Measurements from ENCODE around the gene HOXC4.
"Not testable (repeated sequence)": the region's sequence is repeated elsewhere in the genome, so short reads cannot be mapped to it uniquely, and the experiment has no call there.

Gene HOXC4

GRCh38 chr12:54058128-54058768 lies 4.6 kb downstream of the HOXC4 start:
- no peak for DNase-seq (ENCODE audit: low spot score)

- no peak for DNase-seq (ENCODE audit: low spot score)
Measured at GRCh38 chr12:54059668-54060067, 6.0 kb downstream of the HOXC4 start.

GRCh38 chr12:54060174-54060974 lies 6.7 kb downstream of the HOXC4 start:
- DNase-seq (ENCODE audit: low spot score): no peak

GRCh38 chr12:54060975-54061778 lies 7.5 kb downstream of the HOXC4 start:
- no peak for DNase-seq (ENCODE audit: low spot score)

GRCh38 chr12:54065677-54066076 lies 12.0 kb downstream of the HOXC4 start:
- DNase-seq (ENCODE audit: low spot score): no peak

GRCh38 chr12:54066408-54066807 lies 12.8 kb downstream of the HOXC4 start:
- no peak for DNase-seq (ENCODE audit: low spot score)

- DNase-seq (ENCODE audit: low spot score): no peak
Measured at GRCh38 chr12:54068418-54069070, 14.9 kb downstream of the HOXC4 start.

- no peak for DNase-seq (ENCODE audit: low spot score)
Measured at GRCh38 chr12:54071942-54072341, 18.3 kb downstream of the HOXC4 start.

- DNase-seq (ENCODE audit: low spot score): no peak
Measured at GRCh38 chr12:54074308-54074707, 20.7 kb downstream of the HOXC4 start.

- no peak for DNase-seq (ENCODE audit: low spot score)
Measured at GRCh38 chr12:54075409-54075808, 21.8 kb downstream of the HOXC4 start.

GRCh38 chr12:54075974-54076373 lies 22.3 kb downstream of the HOXC4 start:
- DNase-seq (ENCODE audit: low spot score): no peak

GRCh38 chr12:54077843-54078242 lies 24.2 kb downstream of the HOXC4 start:
- DNase-seq (ENCODE audit: low spot score): not testable (repeated sequence)

- not testable (repeated sequence) for DNase-seq (ENCODE audit: low spot score)
Measured at GRCh38 chr12:54079115-54079514, 25.5 kb downstream of the HOXC4 start.

GRCh38 chr12:54080008-54080924 lies 26.6 kb downstream of the HOXC4 start:
- DNase-seq (ENCODE audit: low spot score): not testable (repeated sequence)

- not testable (repeated sequence) for DNase-seq (ENCODE audit: low spot score)
Measured at GRCh38 chr12:54081053-54081514, 27.4 kb downstream of the HOXC4 start.

- not testable (repeated sequence) for DNase-seq (ENCODE audit: low spot score)
Measured at GRCh38 chr12:54081581-54082396, 28.2 kb downstream of the HOXC4 start.

- no peak for DNase-seq (ENCODE audit: low spot score)
Measured at GRCh38 chr12:54082397-54082892, 28.8 kb downstream of the HOXC4 start.

- DNase-seq (ENCODE audit: low spot score): not testable (repeated sequence)
Measured at GRCh38 chr12:54088011-54088410, 34.4 kb downstream of the HOXC4 start.

GRCh38 chr12:54089465-54089864 lies 35.8 kb downstream of the HOXC4 start:
- DNase-seq (ENCODE audit: low spot score): not testable (repeated sequence)

GRCh38 chr12:54090312-54090711 lies 36.7 kb downstream of the HOXC4 start:
- not testable (repeated sequence) for DNase-seq (ENCODE audit: low spot score)

Measured in hematopoietic multipotent progenitor cell treated with erythropoietin and hydrocortisone succinate and interleukin-3 and kit ligand, for 15 days (in vitro differentiated cells).